ENCODE data around the gene RAPGEF2. TPM values are rescaled to one million over a fixed set of nuclear protein-coding genes. Genes with fewer than 3 reads are reported as not detected.

The RAPGEF2 gene
- polyA plus RNA-seq, 1 donor (not counting 4 experiments of a cell fraction or from before 2014, with no cell fraction given), result 23.8 TPM

- H3K79me2 ChIP-seq (ENCODE audit: control insufficient read depth, insufficient read depth, low read length), result no peaks in the 10 kb centered on the region
- no peak for FAIRE-seq
- H3K4me2 ChIP-seq (ENCODE audit: control insufficient read depth, extremely low read depth, insufficient read depth, low read depth, low read length), result no peak overlapping the region
- no peak overlapping the region for H2AFZ ChIP-seq (ENCODE audit: control insufficient read depth, low read length)
- H3K9me3 ChIP-seq (ENCODE audit: control insufficient read depth, low read depth, low read length), result no peaks in the 10 kb centered on the region
- H3K4me1 ChIP-seq (ENCODE audit: control insufficient read depth, extremely low read depth, insufficient read depth, low read length), result peaks cover 7% of the 10 kb centered on the region
- no peaks in the 10 kb centered on the region for H4K20me1 ChIP-seq (ENCODE audit: control insufficient read depth, extremely low read depth, insufficient read depth, low read length)
- no peak overlapping the region for H3K9ac ChIP-seq (ENCODE audit: control insufficient read depth, extremely low read depth, insufficient read depth, low read length)
- H3K4me3 ChIP-seq (ENCODE audit: control insufficient read depth in 2 of 3, extremely low read depth in 1 of 3, insufficient read depth in 2 of 3, low read depth in 1 of 3, low read length in 3 of 3), result no peak overlapping the region
- no peak overlapping the region for H3K27ac ChIP-seq (ENCODE audit: control insufficient read depth, insufficient read depth, low read length)
- dilution Hi-C loops (cut with MboI; ENCODE audit: extremely low pct_ligation_motif_present, low sequenced_read_pairs), result no loop called here
- H3K36me3 ChIP-seq (ENCODE audit: control insufficient read depth in 2 of 2, extremely low read depth in 1 of 2, insufficient read depth in 2 of 2, low read length in 2 of 2), result peaks cover 18 to 20% of the 10 kb centered on the region in 2 experiments
- no peaks in the 10 kb centered on the region for H3K27me3 ChIP-seq (ENCODE audit: control insufficient read depth, extremely low read depth, insufficient read depth, low read length)
- H3K9me1 ChIP-seq (ENCODE audit: control insufficient read depth, extremely low read depth, insufficient read depth, low read length), result no peaks in the 10 kb centered on the region
- DNase-seq (ENCODE audit: low read depth, low spot score), result no peak
- TF ChIP-seq EZH2 (IDR thresholded peaks at IDR 0.05; ENCODE audit: low read length), result no peak
- TF ChIP-seq, protein P1, sequence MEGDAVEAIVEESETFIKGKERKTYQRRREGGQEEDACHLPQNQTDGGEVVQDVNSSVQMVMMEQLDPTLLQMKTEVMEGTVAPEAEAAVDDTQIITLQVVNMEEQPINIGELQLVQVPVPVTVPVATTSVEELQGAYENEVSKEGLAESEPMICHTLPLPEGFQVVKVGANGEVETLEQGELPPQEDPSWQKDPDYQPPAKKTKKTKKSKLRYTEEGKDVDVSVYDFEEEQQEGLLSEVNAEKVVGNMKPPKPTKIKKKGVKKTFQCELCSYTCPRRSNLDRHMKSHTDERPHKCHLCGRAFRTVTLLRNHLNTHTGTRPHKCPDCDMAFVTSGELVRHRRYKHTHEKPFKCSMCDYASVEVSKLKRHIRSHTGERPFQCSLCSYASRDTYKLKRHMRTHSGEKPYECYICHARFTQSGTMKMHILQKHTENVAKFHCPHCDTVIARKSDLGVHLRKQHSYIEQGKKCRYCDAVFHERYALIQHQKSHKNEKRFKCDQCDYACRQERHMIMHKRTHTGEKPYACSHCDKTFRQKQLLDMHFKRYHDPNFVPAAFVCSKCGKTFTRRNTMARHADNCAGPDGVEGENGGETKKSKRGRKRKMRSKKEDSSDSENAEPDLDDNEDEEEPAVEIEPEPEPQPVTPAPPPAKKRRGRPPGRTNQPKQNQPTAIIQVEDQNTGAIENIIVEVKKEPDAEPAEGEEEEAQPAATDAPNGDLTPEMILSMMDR (optimal IDR thresholded peaks at IDR 0.05 in 1 of 3, IDR thresholded peaks at IDR 0.05 in 1 of 3, conservative IDR thresholded peaks at IDR 0.05 in 1 of 3; ENCODE audit: extremely low read depth in 1 of 3, insufficient read depth in 2 of 3, low read length in 3 of 3), result no peak
Observed at GRCh38 chr4:159342374-159342773, 239.5 kb downstream of the RAPGEF2 start.

DNA sequence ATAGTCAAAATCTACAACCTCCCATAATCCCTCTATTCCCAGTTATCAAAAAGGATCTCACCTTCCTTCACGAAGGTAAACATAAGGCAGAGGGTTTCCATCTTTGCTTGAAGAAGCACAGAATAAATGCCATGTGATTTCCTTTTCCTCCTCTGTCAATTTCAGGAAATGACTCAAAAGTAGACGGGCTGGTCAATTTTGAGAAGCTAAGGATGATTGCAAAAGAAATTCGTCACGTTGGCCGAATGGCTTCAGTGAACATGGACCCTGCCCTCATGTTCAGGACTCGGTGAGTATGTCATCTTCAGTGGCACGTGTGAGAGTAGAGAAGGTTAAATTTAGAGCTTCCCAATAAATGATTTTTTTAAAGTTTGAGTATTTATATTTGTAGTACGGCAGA is 240.2 kb downstream of the RAPGEF2 start:
- H3K9me3 ChIP-seq (ENCODE audit: control insufficient read depth, low read depth, low read length), result no peaks in the 10 kb centered on the region
- dilution Hi-C loops (cut with MboI; ENCODE audit: extremely low pct_ligation_motif_present, low sequenced_read_pairs), result no loop called here
- FAIRE-seq (peak; percentile 29), DNase-seq (ENCODE audit: low read depth, low spot score) (no peak)
- TF ChIP-seq, protein P1 (optimal IDR thresholded peaks at IDR 0.05 in 1 of 3, IDR thresholded peaks at IDR 0.05 in 1 of 3, conservative IDR thresholded peaks at IDR 0.05 in 1 of 3; ENCODE audit: extremely low read depth in 1 of 3, insufficient read depth in 2 of 3, low read length in 3 of 3), result no peak
- no peak for TF ChIP-seq EZH2 (IDR thresholded peaks at IDR 0.05; ENCODE audit: low read length)
- H3K27me3 ChIP-seq (ENCODE audit: control insufficient read depth, extremely low read depth, insufficient read depth, low read length), result no peaks in the 10 kb centered on the region
- no peak overlapping the region for H3K4me2 ChIP-seq (ENCODE audit: control insufficient read depth, extremely low read depth, insufficient read depth, low read depth, low read length)
- no peak overlapping the region for H3K27ac ChIP-seq (ENCODE audit: control insufficient read depth, insufficient read depth, low read length)
- H3K36me3 ChIP-seq (ENCODE audit: control insufficient read depth in 2 of 2, extremely low read depth in 1 of 2, insufficient read depth in 2 of 2, low read length in 2 of 2), result peaks cover 18 to 22% of the 10 kb centered on the region in 2 experiments
- H3K4me1 ChIP-seq (ENCODE audit: control insufficient read depth, extremely low read depth, insufficient read depth, low read length), result peaks cover 3% of the 10 kb centered on the region
- H4K20me1 ChIP-seq (ENCODE audit: control insufficient read depth, extremely low read depth, insufficient read depth, low read length), result no peaks in the 10 kb centered on the region
- no peak overlapping the region for H2AFZ ChIP-seq (ENCODE audit: control insufficient read depth, low read length)
- no peak overlapping the region for H3K9ac ChIP-seq (ENCODE audit: control insufficient read depth, extremely low read depth, insufficient read depth, low read length)
- H3K9me1 ChIP-seq (ENCODE audit: control insufficient read depth, extremely low read depth, insufficient read depth, low read length), result no peaks in the 10 kb centered on the region
- H3K4me3 ChIP-seq (ENCODE audit: control insufficient read depth in 2 of 3, extremely low read depth in 1 of 3, insufficient read depth in 2 of 3, low read depth in 1 of 3, low read length in 3 of 3), result no peak overlapping the region
- H3K79me2 ChIP-seq (ENCODE audit: control insufficient read depth, insufficient read depth, low read length), result no peaks in the 10 kb centered on the region

Data from keratinocyte (primary cell).